Coronary artery (tissue), 2 donors: ENCODE results near the gene RAB1A.
"Not testable (repeated sequence)": the region's sequence is repeated elsewhere in the genome, so short reads cannot be mapped to it uniquely, and the experiment has no call there.

ENCODE experiments used
- DNase-seq: peaks from one replicate; pipeline ENCODE4 v3.0.0-alpha.2; 2017; ENCODE audit warnings: low spot score
- H3K27ac ChIP-seq, 2 donors: fragments of 200-600 bp; sonication (generic); one replicate each; pipeline ENCODE4 v1.5.1; 2016 to 2019
- H3K4me3 ChIP-seq: fragments of 200-600 bp; sonication (generic); 2 replicates; pipeline ENCODE4 v1.5.1; 2016; ENCODE audit warnings: mild to moderate bottlenecking, moderate library complexity
- CTCF ChIP-seq: fragments of 200-600 bp; sonication (generic); IDR thresholded peaks from one replicate; pipeline ENCODE4 v1.5.1; 2019; ENCODE audit warnings: antibody characterized with exemption

Gene RAB1A

DNA sequence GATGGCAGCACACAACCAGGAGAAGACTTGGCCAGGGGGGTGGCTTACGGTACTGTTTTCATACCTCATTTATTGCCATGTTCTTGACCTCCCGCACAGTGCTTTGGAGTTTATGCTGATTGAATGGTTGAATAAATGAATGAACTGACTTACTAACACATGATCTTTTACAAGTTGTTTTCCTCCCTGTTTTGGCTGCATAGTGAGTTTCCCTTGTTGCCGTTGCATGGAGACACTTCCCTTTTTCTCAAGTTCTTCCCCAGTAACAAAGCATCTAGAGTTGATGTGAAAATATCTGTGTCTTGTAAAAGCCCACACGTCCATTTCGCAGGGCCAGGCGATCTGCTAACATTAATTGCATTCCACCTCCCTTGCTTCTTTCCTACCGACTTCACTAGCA, 35.7 kb upstream of the RAB1A start:
- H3K4me3 ChIP-seq = no peak overlapping the region
- DNase-seq = no peak
- peak overlapping the region; percentile 54 to 85 for H3K27ac ChIP-seq
- TF ChIP-seq CTCF = no peak

- Histone ChIP-seq H3K27ac (peak overlapping the region; percentile 54 to 85), H3K4me3 (no peak overlapping the region)
- no peak for DNase-seq
- TF ChIP-seq CTCF = no peak
Measured at GRCh38 chr2:65164426-65164891, 34.6 kb upstream of the RAB1A start.

DNA sequence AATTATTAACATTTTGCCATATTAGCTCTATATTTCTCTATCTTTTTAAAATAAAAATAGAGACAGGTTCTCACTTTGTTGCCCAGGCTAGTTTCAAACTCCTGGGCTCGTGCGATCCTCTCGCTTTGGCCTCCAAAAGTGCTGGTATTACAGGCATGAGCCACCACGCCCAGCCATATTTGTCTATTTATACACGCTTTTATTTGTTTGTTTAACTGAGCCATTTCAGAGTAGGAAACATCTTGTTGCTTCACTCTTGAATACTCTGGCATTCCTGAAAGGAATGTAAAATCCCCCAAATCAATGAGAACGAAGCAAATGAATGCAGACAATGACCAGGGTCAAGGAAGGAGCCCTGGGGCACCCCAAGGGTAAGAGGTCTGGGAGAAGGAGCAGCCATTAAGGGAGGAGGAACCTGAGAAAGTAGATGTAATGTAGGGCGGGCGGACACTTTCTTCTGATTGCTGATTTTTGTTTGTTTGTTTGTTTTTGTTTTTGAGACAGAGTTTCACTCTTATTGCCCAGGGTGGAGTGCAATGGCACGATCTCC, 31.7 kb upstream of the RAB1A start:
- no peak overlapping the region for H3K27ac ChIP-seq
- no peak for DNase-seq
- TF ChIP-seq CTCF = no peak
- H3K4me3 ChIP-seq = no peak overlapping the region

- H3K27ac ChIP-seq = no peak overlapping the region
- DNase-seq = no peak
- no peak for TF ChIP-seq CTCF
- no peak overlapping the region for H3K4me3 ChIP-seq
Measured at GRCh38 chr2:65159906-65160305, 30.0 kb upstream of the RAB1A start.

GRCh38 chr2:65159261-65159660, 29.4 kb upstream of the RAB1A start:
- TF ChIP-seq CTCF = no peak
- no peak for DNase-seq
- no peak overlapping the region for H3K4me3 ChIP-seq
- H3K27ac ChIP-seq = no peak overlapping the region

- Histone ChIP-seq H3K27ac (no peak overlapping the region), H3K4me3 (no peak overlapping the region)
- no peak for TF ChIP-seq CTCF
- no peak for DNase-seq
Measured at GRCh38 chr2:65158557-65158956, 28.7 kb upstream of the RAB1A start.

DNA sequence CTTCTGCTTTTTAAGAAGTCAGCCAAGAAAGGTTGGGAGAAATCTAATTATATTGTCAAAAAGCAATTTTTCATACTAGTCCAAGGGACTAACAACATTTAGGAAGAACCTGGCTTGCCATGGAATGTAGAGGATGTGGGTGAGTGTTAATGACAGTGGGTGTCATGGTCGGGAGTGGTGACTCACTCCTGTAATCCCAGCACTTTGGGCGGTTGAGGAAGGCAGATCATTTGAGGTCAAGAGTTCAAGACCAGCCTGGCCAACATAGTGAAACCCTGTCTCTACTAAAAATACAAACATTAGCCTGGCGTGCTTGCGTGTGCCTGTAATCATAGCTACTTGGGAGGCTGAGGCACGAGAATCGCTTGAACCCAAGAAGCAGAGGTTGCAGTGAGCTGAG, 27.9 kb upstream of the RAB1A start:
- not testable (repeated sequence) for H3K4me3 ChIP-seq, DNase-seq, H3K27ac ChIP-seq

DNA sequence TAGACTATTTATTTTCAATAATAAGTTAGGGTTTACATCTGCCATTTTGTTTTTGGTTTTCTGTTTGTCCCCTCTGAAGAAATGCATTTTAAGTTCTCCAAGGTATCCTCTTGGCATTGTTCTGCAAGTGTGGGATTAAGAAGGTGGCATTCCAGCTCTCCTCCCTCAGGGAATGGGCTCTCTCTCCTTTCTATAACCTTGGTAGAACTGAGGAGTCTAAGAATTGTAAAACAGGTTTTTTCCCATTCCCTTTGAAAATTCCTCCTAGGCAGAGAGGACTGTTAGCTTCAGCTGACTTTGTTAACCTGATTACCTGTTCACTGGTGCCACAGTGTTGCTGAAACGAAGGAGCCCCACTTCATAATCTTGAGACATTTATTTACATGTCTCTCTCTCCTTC, 26.1 kb upstream of the RAB1A start:
- H3K27ac ChIP-seq = no peak overlapping the region
- no peak overlapping the region for H3K4me3 ChIP-seq
- no peak for TF ChIP-seq CTCF
- no peak for DNase-seq
